GM10266 (cell line): Measurements from ENCODE around the gene RNF7.
"Not testable (repeated sequence)": the region's sequence is repeated elsewhere in the genome, so short reads cannot be mapped to it uniquely, and the experiment has no call there.

Experiments
- DNase-seq: peaks from one replicate; pipeline ENCODE4 v3.0.0; 2012; ENCODE audit errors: extremely low spot score
- CTCF ChIP-seq: IDR thresholded peaks from 2 replicates; pipeline ENCODE4 v1.5.1; 2012; ENCODE audit warnings: mild to moderate bottlenecking, low read depth; ENCODE audit not compliant: control insufficient read depth, insufficient read depth; ENCODE audit errors: missing control alignments

The RNF7 gene

GRCh38 chr3:141738022-141738890 is at the start of gene RNF7:
RNF7 (plus strand) TSS chr3:141738298; CDS start chr3:141738342, 44 bp downstream.
- peak; percentile 92 for TF ChIP-seq CTCF
- DNase-seq: peak; percentile 93

DNA sequence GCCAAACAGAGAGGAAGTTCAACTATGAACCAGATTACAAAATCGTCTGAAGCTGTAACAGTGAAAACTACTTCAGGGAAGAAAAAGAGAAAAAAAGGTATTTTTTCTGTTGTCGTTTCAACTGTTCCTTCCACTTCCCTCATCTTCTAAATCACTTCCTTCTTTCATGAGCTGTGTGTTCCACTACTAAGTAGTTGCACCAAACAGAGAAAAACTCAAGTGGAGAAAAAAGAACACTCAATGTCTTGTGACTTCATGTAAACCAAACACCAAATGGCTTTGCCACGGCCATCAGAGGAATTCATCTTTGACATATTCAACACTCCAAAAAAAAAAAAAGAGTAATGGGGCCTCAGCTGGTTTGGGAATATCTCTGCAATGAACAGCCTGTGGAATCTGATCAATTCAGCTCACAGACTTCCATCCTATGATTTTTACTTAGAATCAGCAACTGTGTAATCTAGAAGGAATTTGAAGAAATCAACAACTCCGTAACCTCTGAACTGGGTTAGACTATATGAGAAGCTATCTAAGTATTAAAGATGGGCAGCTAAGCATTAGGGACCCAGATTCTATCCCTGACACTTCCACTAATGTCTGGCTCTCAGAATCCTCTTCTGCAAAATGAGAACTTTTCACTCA is 47.5 kb upstream of the RNF7 start:
- no peak for DNase-seq
- TF ChIP-seq CTCF: no peak

DNA sequence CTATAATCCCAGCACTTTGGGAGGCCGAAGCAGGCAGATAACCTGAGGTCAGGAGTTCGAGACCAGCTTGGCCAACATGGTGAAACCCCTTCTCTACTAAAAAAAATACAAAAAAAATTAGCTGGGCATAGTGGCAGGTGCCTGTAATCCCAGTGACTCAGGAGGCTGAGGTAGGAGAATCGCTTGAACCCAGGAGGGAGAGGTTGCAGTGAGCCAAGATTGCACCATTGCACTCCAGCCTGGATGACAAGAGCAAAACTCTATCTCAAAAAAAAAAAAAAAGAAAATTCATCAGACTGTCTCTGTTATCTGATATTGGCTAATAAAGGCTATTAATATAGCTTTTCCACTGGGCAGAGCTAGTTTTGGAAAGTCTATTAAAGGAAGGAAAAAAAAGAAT is 46.6 kb upstream of the RNF7 start:
- not testable (repeated sequence) for DNase-seq

DNA sequence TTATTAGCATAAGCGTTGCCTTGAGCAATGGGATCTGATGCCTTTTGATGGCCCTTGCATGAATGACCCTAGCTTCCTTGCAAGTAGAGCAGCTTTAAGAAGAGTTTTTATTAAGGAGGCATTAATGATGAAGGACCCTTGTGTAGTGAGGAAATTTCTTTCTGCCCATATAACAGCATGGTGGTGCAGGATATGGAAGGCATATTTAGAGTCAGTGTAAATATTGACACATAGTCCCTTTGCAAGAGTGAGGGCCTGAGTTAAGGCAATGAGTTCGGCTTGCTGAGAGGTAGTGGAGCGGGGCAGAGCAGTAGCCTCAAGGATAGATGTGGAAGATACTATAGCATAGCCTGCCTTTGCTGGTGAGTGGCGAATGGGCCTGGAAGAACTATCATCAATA is 45.1 kb upstream of the RNF7 start:
- not testable (repeated sequence) for DNase-seq

DNA sequence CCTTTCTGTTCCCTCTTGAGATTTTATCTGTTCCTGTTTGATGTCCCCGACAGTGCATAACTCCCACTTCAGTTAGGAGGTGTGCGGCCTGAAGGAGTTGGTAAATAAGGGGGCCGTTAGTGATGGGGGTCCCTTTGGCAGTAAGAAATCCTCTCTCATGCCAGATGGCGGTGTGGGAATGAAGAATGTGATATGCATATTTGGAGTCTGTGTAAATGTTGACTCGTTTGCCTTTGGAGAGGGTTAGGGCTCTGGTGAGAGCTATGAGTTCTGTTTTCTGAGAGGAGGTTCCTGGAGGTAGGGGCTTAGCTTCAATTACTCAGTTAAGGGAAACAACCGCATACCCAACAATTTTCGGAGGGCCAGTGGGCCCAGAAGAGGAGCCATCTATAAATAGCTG is 38.8 kb upstream of the RNF7 start:
- DNase-seq: no peak
- no peak for TF ChIP-seq CTCF

DNA sequence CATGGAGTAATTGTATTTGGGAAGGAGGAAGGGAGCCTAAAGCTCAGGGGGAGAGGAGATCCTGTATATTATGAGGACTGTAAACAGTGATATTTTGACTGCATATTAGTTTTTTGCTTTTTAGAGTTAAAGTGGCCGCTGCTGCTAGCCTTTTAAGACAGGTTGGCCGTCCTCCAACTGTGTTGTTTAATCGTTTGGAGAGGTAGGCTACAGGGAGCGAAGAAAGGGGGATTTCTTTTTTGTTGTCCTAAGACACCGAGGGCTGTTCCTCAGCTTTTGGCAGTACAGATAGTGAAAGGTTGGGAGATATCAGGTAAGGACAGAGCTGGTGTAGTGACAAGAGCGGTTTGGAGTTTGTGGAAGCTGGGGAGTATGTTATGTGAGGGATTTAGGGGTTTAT is 38.2 kb upstream of the RNF7 start:
- DNase-seq: no peak
- TF ChIP-seq CTCF: no peak

DNA sequence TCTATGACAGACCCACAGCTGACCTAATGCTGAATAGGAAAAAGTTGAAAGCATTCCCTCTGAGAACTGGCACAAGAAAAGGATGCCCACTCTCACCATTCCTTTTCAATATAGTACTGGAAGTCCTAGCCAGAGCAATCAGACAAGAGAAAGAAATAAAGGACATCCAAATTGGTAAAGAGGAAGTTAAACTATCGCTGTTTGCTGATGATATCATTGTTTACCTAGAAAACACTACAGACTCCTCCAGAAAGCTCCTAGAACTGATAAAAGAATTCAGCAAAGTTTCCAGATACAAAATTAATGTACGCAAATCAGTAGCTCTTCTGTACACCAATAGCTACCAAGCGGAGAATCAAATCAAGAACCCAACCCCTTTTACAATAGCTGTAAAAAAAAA is 34.7 kb upstream of the RNF7 start:
- not testable (repeated sequence) for DNase-seq

GRCh38 chr3:141707741-141708203 is 30.3 kb upstream of the RNF7 start:
- TF ChIP-seq CTCF: no peak

DNA sequence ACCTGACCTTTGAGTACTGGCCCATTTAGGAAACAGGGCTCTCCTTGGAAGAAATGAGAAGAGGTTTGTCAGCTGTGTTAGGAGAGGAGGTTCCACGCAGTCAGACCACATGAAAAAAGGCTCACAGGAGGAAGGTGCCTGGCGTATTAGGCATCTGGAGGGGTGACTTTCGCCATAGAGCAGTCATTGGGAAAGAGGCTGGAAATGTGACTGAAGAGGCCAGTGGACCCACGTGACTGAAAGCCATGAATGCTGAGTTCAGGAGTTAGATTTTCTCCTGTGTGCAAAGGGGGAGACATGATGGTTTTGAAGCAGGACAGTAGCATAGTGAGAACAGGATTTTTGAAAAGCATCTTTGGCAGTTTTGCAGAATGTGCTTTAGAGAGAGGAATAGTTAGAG is 29.7 kb upstream of the RNF7 start:
- no peak for DNase-seq
- no peak for TF ChIP-seq CTCF

More at GRCh38 chr3:141707741-141708203, 30.3 kb upstream of the RNF7 start:
- DNase-seq: no peak
